Pons (tissue), 1 donor: ENCODE measurements around the gene HMBS.
"Not testable (repeated sequence)": the region's sequence is repeated elsewhere in the genome, so short reads cannot be mapped to it uniquely, and the experiment has no call there.

Experiments used
- DNase-seq: peaks from one replicate; pipeline ENCODE4 v3.0.0-alpha.2; 2016; ENCODE audit warnings: low spot score

The HMBS gene

GRCh38 chr11:119100994-119101758 lies 16.5 kb downstream of the HMBS start:
- no peak for DNase-seq

GRCh38 chr11:119101759-119102423 lies 17.2 kb downstream of the HMBS start, which contains the start of gene DPAGT1:
Gene DPAGT1 (minus strand): TSS chr11:119101853. CDS start chr11:119101655, 198 bp downstream.
- peak; percentile 98 for DNase-seq

GRCh38 chr11:119103161-119103664 lies 18.5 kb downstream of the HMBS start:
- not testable (repeated sequence) for DNase-seq

- DNase-seq = no peak
Observed at GRCh38 chr11:119103793-119104192, 19.1 kb downstream of the HMBS start.

GRCh38 chr11:119106564-119107537 lies 22.2 kb downstream of the HMBS start, which contains the start of gene C2CD2L:
Gene C2CD2L (plus strand): TSS chr11:119107344. CDS start chr11:119107742, 398 bp downstream.
- peak; percentile 88 for DNase-seq

GRCh38 chr11:119107538-119108145 lies 23.0 kb downstream of the HMBS start:
- no peak for DNase-seq

- DNase-seq = no peak
Observed at GRCh38 chr11:119108146-119108856, 23.6 kb downstream of the HMBS start.

- no peak for DNase-seq
Observed at GRCh38 chr11:119108857-119109221, 24.2 kb downstream of the HMBS start.

- no peak for DNase-seq
Observed at GRCh38 chr11:119109843-119110242, 25.2 kb downstream of the HMBS start.

GRCh38 chr11:119110439-119110838 lies 25.8 kb downstream of the HMBS start:
- DNase-seq = no peak

GRCh38 chr11:119111361-119111925 lies 26.8 kb downstream of the HMBS start:
- DNase-seq = no peak

GRCh38 chr11:119112314-119113020 lies 27.8 kb downstream of the HMBS start:
- DNase-seq = no peak

GRCh38 chr11:119113716-119114115 lies 29.0 kb downstream of the HMBS start:
- DNase-seq = no peak

- no peak for DNase-seq
Observed at GRCh38 chr11:119114351-119114750, 29.7 kb downstream of the HMBS start.

GRCh38 chr11:119115484-119116234 lies 31.0 kb downstream of the HMBS start:
- peak; percentile 60 for DNase-seq

- no peak for DNase-seq
Observed at GRCh38 chr11:119116235-119116594, 31.5 kb downstream of the HMBS start.

GRCh38 chr11:119116601-119117000 lies 31.9 kb downstream of the HMBS start:
- DNase-seq = no peak

- no peak for DNase-seq
Observed at GRCh38 chr11:119117004-119117706, 32.5 kb downstream of the HMBS start.

GRCh38 chr11:119118227-119118626 lies 33.5 kb downstream of the HMBS start:
- DNase-seq = no peak
